SU-DHL-6 (cell line): Measurements from ENCODE around the gene GULP1.

Experiments
- H2AFZ ChIP-seq: fragments of 200-600 bp; sonication (generic); 2 replicates; pipeline ENCODE4 v1.6.1; 2014; ENCODE audit warnings: low read depth, mild to moderate bottlenecking, moderate library complexity, mixed read lengths, antibody characterized with exemption, low read length; ENCODE audit not compliant: severe bottlenecking
- H3F3A ChIP-seq: fragments of 200-600 bp; shearing (Covaris generic); 2 replicates; pipeline ENCODE4 v1.6.0; 2016; ENCODE audit warnings: antibody characterized with exemption, mild to moderate bottlenecking; ENCODE audit not compliant: insufficient read depth
- H3K27ac ChIP-seq: fragments of 200-600 bp; sonication (generic); 2 replicates; pipeline ENCODE4 v1.5.1; 2016; ENCODE audit warnings: low read depth, mild to moderate bottlenecking, low read length, moderate library complexity, mixed read lengths
- H3K27me3 ChIP-seq: fragments of 200-600 bp; sonication (generic), shearing (Covaris generic); 2 replicates; pipeline ENCODE4 v1.6.0; 2014; ENCODE audit warnings: mild to moderate bottlenecking, low read length
- H3K36me3 ChIP-seq: fragments of 200-600 bp; sonication (generic); 2 replicates; pipeline ENCODE4 v1.6.1; 2014; ENCODE audit warnings: mild to moderate bottlenecking, low read length, mixed read lengths
- H3K4me2 ChIP-seq: fragments of 300-600, 200-600 bp; shearing (Covaris generic), sonication (generic); 2 replicates; pipeline ENCODE4 v1.6.0; 2014; ENCODE audit warnings: low read length, low read depth, mild to moderate bottlenecking; ENCODE audit not compliant: poor library complexity, severe bottlenecking
- H3K4me3 ChIP-seq: fragments of 200-600 bp; sonication (generic); 2 replicates; pipeline ENCODE4 v1.5.1; 2014; ENCODE audit warnings: antibody characterized with exemption, low read length, mild to moderate bottlenecking, mixed read lengths; ENCODE audit not compliant: insufficient read depth, poor library complexity, severe bottlenecking
- H3K79me2 ChIP-seq: fragments of 200-600 bp; sonication (generic); 2 replicates; pipeline ENCODE4 v1.6.1; 2014; ENCODE audit warnings: mild to moderate bottlenecking, low read length, moderate library complexity; ENCODE audit not compliant: insufficient read depth
- H3K9ac ChIP-seq: fragments of 200-600 bp; sonication (generic); 2 replicates; pipeline ENCODE4 v1.7.0; 2014; ENCODE audit warnings: mild to moderate bottlenecking, low read length
- H3K9me2 ChIP-seq: fragments of 200-600 bp; sonication (generic); replicated peaks from 2 replicates; pipeline ENCODE4 v1.6.1; 2014; ENCODE audit warnings: low read length; ENCODE audit not compliant: insufficient read depth
- H3K9me3 ChIP-seq: fragments of 200-600 bp; sonication (generic); 2 replicates; pipeline ENCODE4 v1.6.1; 2014; ENCODE audit warnings: low read length, mixed read lengths; ENCODE audit not compliant: insufficient read depth
- H4K20me1 ChIP-seq: fragments of 200-600 bp; sonication (generic); 2 replicates; pipeline ENCODE4 v1.6.1; 2014; ENCODE audit warnings: low read depth, mild to moderate bottlenecking, antibody characterized with exemption, low read length, moderate library complexity, mixed read lengths
- EZH2phosphoT487 ChIP-seq: fragments of 200-600 bp; sonication (generic), shearing (Covaris generic); conservative IDR thresholded peaks from 2 replicates; pipeline ENCODE4 v1.6.1; 2018; ENCODE audit warnings: mild to moderate bottlenecking, antibody characterized with exemption, low read length, moderate library complexity, mixed read lengths
- TF ChIP-seq, protein P1 (sequence below): fragments of 200-600 bp; sonication (generic); IDR thresholded peaks from one replicate; pipeline ENCODE4 v1.5.1; 2017; ENCODE audit warnings: antibody characterized with exemption, mild to moderate bottlenecking, low read length, moderate library complexity; ENCODE audit not compliant: insufficient read depth, poor library complexity, severe bottlenecking

The GULP1 gene

DNA sequence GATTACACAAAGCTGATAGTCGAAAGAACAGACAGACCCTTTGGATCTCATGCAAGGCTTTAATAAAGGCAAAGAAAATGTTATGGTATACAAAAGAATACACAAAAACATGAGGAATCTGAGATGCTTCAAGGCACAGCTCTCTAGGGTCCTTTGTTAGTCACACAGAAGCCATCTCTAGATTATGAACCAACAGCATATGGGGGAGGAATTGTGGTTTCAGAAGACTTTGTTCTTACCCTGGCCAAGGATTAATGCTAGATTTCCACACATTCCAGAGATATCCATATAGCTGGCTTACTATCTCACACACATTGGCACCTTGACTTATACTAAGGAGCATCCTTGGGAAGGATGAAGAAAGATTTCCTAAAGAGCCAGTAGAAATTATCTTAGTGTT lies 206.1 kb downstream of the GULP1 start:
- Histone ChIP-seq H3K36me3 (no peaks in the 10 kb centered on the region), H3K27ac (no peak overlapping the region), H2AFZ (no peak overlapping the region), H3K4me3 (no peak overlapping the region), H3K79me2 (no peaks in the 10 kb centered on the region), H3K27me3 (no peaks in the 10 kb centered on the region), H3K9me3 (no peaks in the 10 kb centered on the region), H3K9ac (no peak overlapping the region), H4K20me1 (no peaks in the 10 kb centered on the region), H3K9me2 (no peaks in the 10 kb centered on the region), H3F3A (no peaks in the 10 kb centered on the region), H3K4me2 (no peak overlapping the region)
- no peak for TF ChIP-seq EZH2phosphoT487
- TF ChIP-seq, protein P1, sequence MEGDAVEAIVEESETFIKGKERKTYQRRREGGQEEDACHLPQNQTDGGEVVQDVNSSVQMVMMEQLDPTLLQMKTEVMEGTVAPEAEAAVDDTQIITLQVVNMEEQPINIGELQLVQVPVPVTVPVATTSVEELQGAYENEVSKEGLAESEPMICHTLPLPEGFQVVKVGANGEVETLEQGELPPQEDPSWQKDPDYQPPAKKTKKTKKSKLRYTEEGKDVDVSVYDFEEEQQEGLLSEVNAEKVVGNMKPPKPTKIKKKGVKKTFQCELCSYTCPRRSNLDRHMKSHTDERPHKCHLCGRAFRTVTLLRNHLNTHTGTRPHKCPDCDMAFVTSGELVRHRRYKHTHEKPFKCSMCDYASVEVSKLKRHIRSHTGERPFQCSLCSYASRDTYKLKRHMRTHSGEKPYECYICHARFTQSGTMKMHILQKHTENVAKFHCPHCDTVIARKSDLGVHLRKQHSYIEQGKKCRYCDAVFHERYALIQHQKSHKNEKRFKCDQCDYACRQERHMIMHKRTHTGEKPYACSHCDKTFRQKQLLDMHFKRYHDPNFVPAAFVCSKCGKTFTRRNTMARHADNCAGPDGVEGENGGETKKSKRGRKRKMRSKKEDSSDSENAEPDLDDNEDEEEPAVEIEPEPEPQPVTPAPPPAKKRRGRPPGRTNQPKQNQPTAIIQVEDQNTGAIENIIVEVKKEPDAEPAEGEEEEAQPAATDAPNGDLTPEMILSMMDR = no peak

DNA sequence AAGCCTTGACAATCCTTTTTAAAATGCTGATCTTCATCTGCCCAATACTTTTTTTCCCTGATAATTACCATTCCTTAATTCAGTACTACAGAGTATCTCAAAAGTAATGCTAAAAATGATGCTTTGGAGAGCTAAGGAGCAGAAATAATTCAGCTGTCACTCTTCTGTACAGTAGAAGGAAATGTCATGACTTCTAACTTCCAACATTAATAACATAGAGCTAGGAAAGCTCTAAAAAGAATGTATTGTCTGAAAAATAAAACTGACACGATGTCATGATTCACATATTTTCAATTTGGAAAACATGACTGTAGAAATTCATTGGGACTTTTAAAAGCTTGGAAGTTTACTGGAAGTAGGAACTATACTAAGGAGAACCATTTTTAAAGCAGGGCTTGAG lies 212.3 kb downstream of the GULP1 start:
- TF ChIP-seq, protein P1 = no peak
- TF ChIP-seq EZH2phosphoT487 = no peak
- no peaks in the 10 kb centered on the region for H3K36me3 ChIP-seq
- no peak overlapping the region for H3K4me3 ChIP-seq
- no peak overlapping the region for H2AFZ ChIP-seq
- H3K27ac ChIP-seq = no peak overlapping the region
- H3K9me2 ChIP-seq = no peaks in the 10 kb centered on the region
- H3F3A ChIP-seq = no peaks in the 10 kb centered on the region
- H3K79me2 ChIP-seq = no peaks in the 10 kb centered on the region
- no peaks in the 10 kb centered on the region for H3K27me3 ChIP-seq
- no peak overlapping the region for H3K4me2 ChIP-seq
- H3K9me3 ChIP-seq = no peaks in the 10 kb centered on the region
- H3K9ac ChIP-seq = no peak overlapping the region
- H4K20me1 ChIP-seq = no peaks in the 10 kb centered on the region

DNA sequence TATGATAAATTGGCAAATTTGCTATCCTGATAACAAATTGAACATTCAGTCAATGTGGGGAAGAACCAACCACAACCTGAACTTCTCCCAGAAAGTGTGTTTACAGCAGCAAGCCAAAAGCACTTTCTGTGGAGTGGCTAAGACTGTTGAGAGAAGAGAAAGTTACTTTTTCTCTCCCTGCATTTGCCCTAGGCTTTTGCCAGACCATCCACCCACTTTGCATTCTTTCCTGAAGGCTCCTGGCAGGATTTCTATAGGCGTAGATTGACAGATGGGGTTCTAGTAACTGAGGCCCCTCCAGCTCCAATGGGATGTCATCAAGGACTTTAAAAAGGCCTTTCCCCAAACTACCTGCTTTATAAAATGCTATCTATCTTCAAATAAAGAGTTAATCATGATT lies 215.2 kb downstream of the GULP1 start:
- TF ChIP-seq EZH2phosphoT487 = no peak
- TF ChIP-seq, protein P1 = no peak
- no peaks in the 10 kb centered on the region for H3K9me2 ChIP-seq
- no peaks in the 10 kb centered on the region for H3K9me3 ChIP-seq
- no peak overlapping the region for H3K9ac ChIP-seq
- no peaks in the 10 kb centered on the region for H3K36me3 ChIP-seq
- no peaks in the 10 kb centered on the region for H3K27me3 ChIP-seq
- no peak overlapping the region for H3K4me3 ChIP-seq
- H3K79me2 ChIP-seq = no peaks in the 10 kb centered on the region
- H3K27ac ChIP-seq = no peak overlapping the region
- no peak overlapping the region for H2AFZ ChIP-seq
- no peaks in the 10 kb centered on the region for H4K20me1 ChIP-seq
- no peak overlapping the region for H3K4me2 ChIP-seq
- H3F3A ChIP-seq = no peaks in the 10 kb centered on the region
